ENCODE results near the gene CPAMD8. TPM values are rescaled to one million over a fixed set of nuclear protein-coding genes. Genes with fewer than 3 reads are reported as not detected.
A peak's percentile ranks its signal among the peaks of the same experiment; 100 is the strongest.
"Not testable (repeated sequence)": the region's sequence is repeated elsewhere in the genome, so short reads cannot be mapped to it uniquely, and the experiment has no call there.

CPAMD8 gene
- total and polyA plus RNA-seq, 2 experiments from 2014 or later, result 7.9 to 17.6 TPM

- Histone ChIP-seq H4K20me1 (ENCODE audit: insufficient read depth, poor library complexity, severe bottlenecking) (no peaks in the 10 kb centered on the region), H3K36me3 (replicated peaks; ENCODE audit: insufficient read depth, low read depth) (no peaks in the 10 kb centered on the region), H3K9me2 (replicated peaks; ENCODE audit: insufficient read depth) (no peaks in the 10 kb centered on the region), H3K27me3 (peaks cover 7% of the 10 kb centered on the region), H2AFZ (no peak overlapping the region), H3K4me3 (no peak overlapping the region), H3K9me3 (ENCODE audit: low read depth) (no peaks in the 10 kb centered on the region), H3K27ac (no peak overlapping the region), H3K4me1 (ENCODE audit: insufficient read depth) (peaks cover 10% of the 10 kb centered on the region), H3K79me2 (no peaks in the 10 kb centered on the region), H3K4me2 (peak overlapping the region; percentile 95)
- no peak for TF ChIP-seq EZH2 (IDR thresholded peaks at IDR 0.05; ENCODE audit: borderline replicate concordance)
- no peak for TF ChIP-seq EZH2phosphoT487 (IDR thresholded peaks at IDR 0.05; ENCODE audit: low read depth, severe bottlenecking, unreplicated experiment)
- no peak for TF ChIP-seq CTCF (IDR thresholded peaks at IDR 0.05; ENCODE audit: poor library complexity)
- DNase-seq (ENCODE audit: low spot score), result no peak
- 61% methylated on average over 7 of the region's 7 CpGs for WGBS (ENCODE audit: low lambda C conversion rate, missing lambda C conversion rate)
These were observed 945 bp upstream of the CPAMD8 start for GRCh38 chr19:17027535-17027975.

GRCh38 chr19:17025991-17026658, 485 bp downstream of the CPAMD8 start:
- H3K36me3 ChIP-seq (replicated peaks; ENCODE audit: insufficient read depth, low read depth), result no peaks in the 10 kb centered on the region
- no peaks in the 10 kb centered on the region for H3K79me2 ChIP-seq
- H3K9me2 ChIP-seq (replicated peaks; ENCODE audit: insufficient read depth), result no peaks in the 10 kb centered on the region
- no peaks in the 10 kb centered on the region for H4K20me1 ChIP-seq (ENCODE audit: insufficient read depth, poor library complexity, severe bottlenecking)
- peaks cover 10% of the 10 kb centered on the region for H3K4me1 ChIP-seq (ENCODE audit: insufficient read depth)
- peaks cover 7% of the 10 kb centered on the region for H3K27me3 ChIP-seq
- DNase-seq (ENCODE audit: low spot score), result peak; percentile 55
- no peaks in the 10 kb centered on the region for H3K9me3 ChIP-seq (ENCODE audit: low read depth)
- peak overlapping the region; percentile 13 for H3K4me3 ChIP-seq
- H2AFZ ChIP-seq, result peak overlapping the region; percentile 38
- no peak for TF ChIP-seq EZH2phosphoT487 (IDR thresholded peaks at IDR 0.05; ENCODE audit: low read depth, severe bottlenecking, unreplicated experiment)
- TF ChIP-seq EZH2 (IDR thresholded peaks at IDR 0.05; ENCODE audit: borderline replicate concordance), result no peak
- TF ChIP-seq CTCF (IDR thresholded peaks at IDR 0.05; ENCODE audit: poor library complexity), result no peak
- 2% methylated on average over 36 of the region's 40 CpGs for WGBS (ENCODE audit: low lambda C conversion rate, missing lambda C conversion rate)
- peak overlapping the region; percentile 95 for H3K4me2 ChIP-seq
- H3K27ac ChIP-seq, result peak overlapping the region; percentile 31

- Histone ChIP-seq H3K27ac (no peak overlapping the region), H3K27me3 (peaks cover 7% of the 10 kb centered on the region), H3K4me2 (peak overlapping the region; percentile 95), H3K4me3 (no peak overlapping the region), H3K9me2 (replicated peaks; ENCODE audit: insufficient read depth) (no peaks in the 10 kb centered on the region), H3K36me3 (replicated peaks; ENCODE audit: insufficient read depth, low read depth) (no peaks in the 10 kb centered on the region), H2AFZ (no peak overlapping the region), H3K9me3 (ENCODE audit: low read depth) (no peaks in the 10 kb centered on the region), H3K4me1 (ENCODE audit: insufficient read depth) (peaks cover 10% of the 10 kb centered on the region), H4K20me1 (ENCODE audit: insufficient read depth, poor library complexity, severe bottlenecking) (no peaks in the 10 kb centered on the region), H3K79me2 (no peaks in the 10 kb centered on the region)
- no peak for TF ChIP-seq EZH2 (IDR thresholded peaks at IDR 0.05; ENCODE audit: borderline replicate concordance)
- no peak for TF ChIP-seq EZH2phosphoT487 (IDR thresholded peaks at IDR 0.05; ENCODE audit: low read depth, severe bottlenecking, unreplicated experiment)
- no peak for TF ChIP-seq CTCF (IDR thresholded peaks at IDR 0.05; ENCODE audit: poor library complexity)
- WGBS (ENCODE audit: low lambda C conversion rate, missing lambda C conversion rate), result 86% methylated on average over 6 of the region's 6 CpGs
- DNase-seq (ENCODE audit: low spot score), result no peak
These were observed 1.2 kb downstream of the CPAMD8 start for GRCh38 chr19:17025361-17025760.

- WGBS (ENCODE audit: low lambda C conversion rate, missing lambda C conversion rate), result 71% methylated on average over 8 of the region's 8 CpGs
These were observed 1.7 kb downstream of the CPAMD8 start for GRCh38 chr19:17024941-17025340.

More at GRCh38 chr19:17024941-17025340, 1.7 kb downstream of the CPAMD8 start:
- not testable (repeated sequence) for H3K27ac ChIP-seq; H3K4me1 ChIP-seq (ENCODE audit: insufficient read depth); H4K20me1 ChIP-seq (ENCODE audit: insufficient read depth, poor library complexity, severe bottlenecking); DNase-seq (ENCODE audit: low spot score); H3K79me2 ChIP-seq; H3K4me3 ChIP-seq; H3K9me3 ChIP-seq (ENCODE audit: low read depth); H2AFZ ChIP-seq; H3K27me3 ChIP-seq; H3K9me2 ChIP-seq (replicated peaks; ENCODE audit: insufficient read depth); H3K36me3 ChIP-seq (replicated peaks; ENCODE audit: insufficient read depth, low read depth)
- H3K4me2 ChIP-seq, result peak overlapping the region; percentile 95
